HEK293 (cell line): ENCODE results near the gene ASMTL.

ENCODE experiments used
- AEBP2 ChIP-seq: fragments of 450-650 bp; formaldehyde crosslinking; IDR thresholded peaks from 2 replicates; pipeline ENCODE4 v1.5.1; 2016; ENCODE audit warnings: missing biosample characterization, missing genetic modification characterization, borderline replicate concordance
- KLF1 ChIP-seq: fragments of 450-650 bp; formaldehyde crosslinking; IDR thresholded peaks from 2 replicates; pipeline ENCODE4 v1.5.1; 2016; ENCODE audit warnings: missing biosample characterization, missing genetic modification characterization
- KLF16 ChIP-seq: fragments of 450-650 bp; formaldehyde crosslinking; IDR thresholded peaks from 2 replicates; pipeline ENCODE4 v1.5.1; 2017; ENCODE audit warnings: missing biosample characterization, missing genetic modification characterization
- KLF9 ChIP-seq: fragments of 450-650 bp; formaldehyde crosslinking; IDR thresholded peaks from 2 replicates; pipeline ENCODE4 v1.5.1; 2016; ENCODE audit warnings: missing biosample characterization, missing genetic modification characterization, low read depth
- PATZ1 ChIP-seq: fragments of 450-650 bp; formaldehyde crosslinking; IDR thresholded peaks from 2 replicates; pipeline ENCODE4 v1.5.1; 2016; ENCODE audit warnings: missing biosample characterization, missing genetic modification characterization
- PRDM4 ChIP-seq: fragments of 450-650 bp; formaldehyde crosslinking; IDR thresholded peaks from 2 replicates; pipeline ENCODE4 v1.5.1; 2017; ENCODE audit warnings: missing biosample characterization, missing genetic modification characterization
- WT1 ChIP-seq: fragments of 450-650 bp; formaldehyde crosslinking; IDR thresholded peaks from 2 replicates; pipeline ENCODE4 v1.5.1; 2016; ENCODE audit warnings: missing biosample characterization, missing genetic modification characterization
- ZBTB26 ChIP-seq: fragments of 450-650 bp; formaldehyde crosslinking; optimal IDR thresholded peaks from 2 replicates; pipeline ENCODE3; 2016; ENCODE audit warnings: missing biosample characterization, mild to moderate bottlenecking, missing genetic modification characterization
- ZEB2 ChIP-seq: fragments of 450-650 bp; formaldehyde crosslinking; IDR thresholded peaks from 2 replicates; pipeline ENCODE4 v1.5.1; 2016; ENCODE audit warnings: missing biosample characterization, missing genetic modification characterization
- ZFHX2 ChIP-seq: fragments of 450-650 bp; formaldehyde crosslinking; conservative IDR thresholded peaks from 2 replicates; pipeline ENCODE4 v1.5.1; 2016; ENCODE audit warnings: missing biosample characterization, missing genetic modification characterization
- ZIC2 ChIP-seq: fragments of 450-650 bp; formaldehyde crosslinking; IDR thresholded peaks from 2 replicates; pipeline ENCODE4 v1.5.1; 2016; ENCODE audit warnings: missing biosample characterization, missing genetic modification characterization
- ZNF10 ChIP-seq: fragments of 450-650 bp; formaldehyde crosslinking; IDR thresholded peaks from 2 replicates; pipeline ENCODE4 v1.5.1; 2017; ENCODE audit warnings: missing biosample characterization, missing genetic modification characterization
- ZNF132 ChIP-seq: fragments of 450-650 bp; formaldehyde crosslinking; IDR thresholded peaks from 2 replicates; pipeline ENCODE4 v1.5.1; 2017; ENCODE audit warnings: missing biosample characterization, missing genetic modification characterization, borderline replicate concordance
- ZNF155 ChIP-seq: fragments of 450-650 bp; formaldehyde crosslinking; IDR thresholded peaks from 2 replicates; pipeline ENCODE4 v1.5.1; 2016; ENCODE audit warnings: missing biosample characterization, missing genetic modification characterization
- ZNF18 ChIP-seq: fragments of 450-650 bp; formaldehyde crosslinking; IDR thresholded peaks from 2 replicates; pipeline ENCODE4 v1.5.1; 2016; ENCODE audit warnings: missing biosample characterization, missing genetic modification characterization
- ZNF2 ChIP-seq: fragments of 450-650 bp; formaldehyde crosslinking; IDR thresholded peaks from 2 replicates; pipeline ENCODE4 v1.5.1; 2016; ENCODE audit warnings: missing biosample characterization, missing genetic modification characterization
- ZNF292 ChIP-seq: fragments of 450-650 bp; formaldehyde crosslinking; IDR thresholded peaks from 2 replicates; pipeline ENCODE4 v1.5.1; 2016; ENCODE audit warnings: low read depth, missing biosample characterization, missing genetic modification characterization, borderline replicate concordance
- ZNF324 ChIP-seq: fragments of 450-650 bp; formaldehyde crosslinking; IDR thresholded peaks from 2 replicates; pipeline ENCODE4 v1.5.1; 2016; ENCODE audit warnings: missing biosample characterization, missing genetic modification characterization
- ZNF335 ChIP-seq: fragments of 450-650 bp; formaldehyde crosslinking; conservative IDR thresholded peaks from 2 replicates; pipeline ENCODE4 v1.5.1; 2016; ENCODE audit warnings: missing biosample characterization, missing genetic modification characterization
- ZNF354C ChIP-seq: fragments of 450-650 bp; formaldehyde crosslinking; IDR thresholded peaks from 2 replicates; pipeline ENCODE4 v1.5.1; 2016; ENCODE audit warnings: missing biosample characterization, missing genetic modification characterization, low read depth, borderline replicate concordance
- ZNF610 ChIP-seq: fragments of 450-650 bp; formaldehyde crosslinking; IDR thresholded peaks from 2 replicates; pipeline ENCODE4 v1.5.1; 2016; ENCODE audit warnings: missing biosample characterization, missing genetic modification characterization, borderline replicate concordance
- ZNF747 ChIP-seq: fragments of 450-650 bp; formaldehyde crosslinking; IDR thresholded peaks from 2 replicates; pipeline ENCODE4 v1.5.1; 2016; ENCODE audit warnings: missing biosample characterization, missing genetic modification characterization
- ZNF791 ChIP-seq: fragments of 450-650 bp; formaldehyde crosslinking; IDR thresholded peaks from 2 replicates; pipeline ENCODE4 v1.5.1; 2016; ENCODE audit warnings: missing biosample characterization, missing genetic modification characterization
- TF ChIP-seq, protein P1 (sequence below): fragments of 450-650 bp; formaldehyde crosslinking; IDR thresholded peaks from 2 replicates; pipeline ENCODE4 v1.5.1; 2016; ENCODE audit warnings: missing biosample characterization, missing genetic modification characterization
- TF ChIP-seq, protein P2 (sequence below): fragments of 450-650 bp; formaldehyde crosslinking; IDR thresholded peaks from 2 replicates; pipeline ENCODE4 v1.5.1; 2016; ENCODE audit warnings: missing biosample characterization, missing genetic modification characterization, borderline replicate concordance

ASMTL gene

GRCh38 chrX:1453951-1454785 lies 1.5 kb upstream of the ASMTL start (continued):
- TF ChIP-seq AEBP2 (tag by site-specific recombination) (no peak), ZNF791 (tag by site-specific recombination) (no peak), ZNF155 (tag by site-specific recombination) (no peak), ZNF610 (no peak), ZNF18 (tag by site-specific recombination) (no peak), PRDM4 (tag by site-specific recombination) (no peak), ZNF292 (tag by site-specific recombination) (no peak), ZNF10 (tag by site-specific recombination) (no peak), ZNF2 (tag by site-specific recombination) (no peak), ZNF335 (tag by site-specific recombination) (no peak), ZEB2 (tag by site-specific recombination) (no peak), ZIC2 (peak; percentile 70), WT1 (tag by site-specific recombination) (no peak), ZNF354C (tag by site-specific recombination) (no peak), ZNF132 (tag by site-specific recombination) (no peak), ZNF324 (tag by site-specific recombination) (no peak), KLF1 (tag by site-specific recombination) (peak; percentile 70), KLF9 (tag by site-specific recombination) (0 out of 2 replicates have a peak, but pooled peaks have one; percentile 19), KLF16 (no peak), ZBTB26 (no peak), ZFHX2 (tag by site-specific recombination) (peak; percentile 37; the same call in 1 of the 2 replicates), PATZ1 (peak; percentile 92), ZNF747 (tag by site-specific recombination) (no peak)
- TF ChIP-seq, protein P1, sequence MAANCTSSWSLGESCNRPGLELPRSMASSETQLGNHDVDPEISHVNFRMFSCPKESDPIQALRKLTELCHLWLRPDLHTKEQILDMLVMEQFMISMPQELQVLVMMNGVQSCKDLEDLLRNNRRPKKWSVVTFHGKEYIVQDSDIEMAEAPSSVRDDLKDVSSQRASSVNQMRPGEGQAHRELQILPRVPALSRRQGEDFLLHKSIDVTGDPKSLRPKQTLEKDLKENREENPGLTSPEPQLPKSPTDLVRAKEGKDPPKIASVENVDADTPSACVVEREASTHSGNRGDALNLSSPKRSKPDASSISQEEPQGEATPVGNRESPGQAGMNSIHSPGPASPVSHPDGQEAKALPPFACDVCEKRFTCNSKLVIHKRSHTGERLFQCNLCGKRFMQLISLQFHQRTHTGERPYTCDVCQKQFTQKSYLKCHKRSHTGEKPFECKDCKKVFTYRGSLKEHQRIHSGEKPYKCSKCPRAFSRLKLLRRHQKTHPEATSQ (tag by site-specific recombination) = no peak
- TF ChIP-seq, protein P2, sequence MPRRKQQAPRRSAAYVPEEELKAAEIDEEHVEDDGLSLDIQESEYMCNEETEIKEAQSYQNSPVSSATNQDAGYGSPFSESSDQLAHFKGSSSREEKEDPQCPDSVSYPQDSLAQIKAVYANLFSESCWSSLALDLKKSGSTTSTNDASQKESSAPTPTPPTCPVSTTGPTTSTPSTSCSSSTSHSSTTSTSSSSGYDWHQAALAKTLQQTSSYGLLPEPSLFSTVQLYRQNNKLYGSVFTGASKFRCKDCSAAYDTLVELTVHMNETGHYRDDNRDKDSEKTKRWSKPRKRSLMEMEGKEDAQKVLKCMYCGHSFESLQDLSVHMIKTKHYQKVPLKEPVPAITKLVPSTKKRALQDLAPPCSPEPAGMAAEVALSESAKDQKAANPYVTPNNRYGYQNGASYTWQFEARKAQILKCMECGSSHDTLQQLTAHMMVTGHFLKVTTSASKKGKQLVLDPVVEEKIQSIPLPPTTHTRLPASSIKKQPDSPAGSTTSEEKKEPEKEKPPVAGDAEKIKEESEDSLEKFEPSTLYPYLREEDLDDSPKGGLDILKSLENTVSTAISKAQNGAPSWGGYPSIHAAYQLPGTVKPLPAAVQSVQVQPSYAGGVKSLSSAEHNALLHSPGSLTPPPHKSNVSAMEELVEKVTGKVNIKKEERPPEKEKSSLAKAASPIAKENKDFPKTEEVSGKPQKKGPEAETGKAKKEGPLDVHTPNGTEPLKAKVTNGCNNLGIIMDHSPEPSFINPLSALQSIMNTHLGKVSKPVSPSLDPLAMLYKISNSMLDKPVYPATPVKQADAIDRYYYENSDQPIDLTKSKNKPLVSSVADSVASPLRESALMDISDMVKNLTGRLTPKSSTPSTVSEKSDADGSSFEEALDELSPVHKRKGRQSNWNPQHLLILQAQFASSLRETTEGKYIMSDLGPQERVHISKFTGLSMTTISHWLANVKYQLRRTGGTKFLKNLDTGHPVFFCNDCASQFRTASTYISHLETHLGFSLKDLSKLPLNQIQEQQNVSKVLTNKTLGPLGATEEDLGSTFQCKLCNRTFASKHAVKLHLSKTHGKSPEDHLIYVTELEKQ (tag by site-specific recombination) = no peak
